ENCODE results near the gene ASMTL. TPM values are rescaled to one million over a fixed set of nuclear protein-coding genes. Genes with fewer than 3 reads are reported as not detected.
"Not testable (repeated sequence)": the region's sequence is repeated elsewhere in the genome, so short reads cannot be mapped to it uniquely, and the experiment has no call there.

The ASMTL gene
- total and polyA plus RNA-seq, 3 experiments from 2014 or later, result 26.1 to 47.9 (median 26.5) TPM

- Histone ChIP-seq H3K4me3 (ENCODE audit: low read length) (no peak overlapping the region), H3K4me1 (ENCODE audit: insufficient read depth, low read length) (no peaks in the 10 kb centered on the region), H3K36me3 (ENCODE audit: insufficient read depth, low read length) (peaks cover 10% of the 10 kb centered on the region), H3K27ac (ENCODE audit: low read depth, low read length) (no peak overlapping the region), H3K27me3 (ENCODE audit: insufficient read depth, low read length, poor library complexity, severe bottlenecking) (no peaks in the 10 kb centered on the region), H3K9me3 (ENCODE audit: low read length) (no peaks in the 10 kb centered on the region)
- H3K4me1 Mint-ChIP-seq, result no peaks in the 10 kb centered on the region
- ChIA-PET POLR2A (no interaction called here), CTCF (no interaction called here)
- no peak overlapping the region for H3K27ac Mint-ChIP-seq
- H3K9me3 Mint-ChIP-seq, result no peaks in the 10 kb centered on the region
- no peak overlapping the region for H3K4me3 Mint-ChIP-seq
- H3K27me3 Mint-ChIP-seq, result no peaks in the 10 kb centered on the region
- peaks cover 12 to 40% (median 19%) of the 10 kb centered on the region in 3 donors for H3K36me3 Mint-ChIP-seq
- DNase-seq, result no peak
These were observed 41.4 kb downstream of the ASMTL start for GRCh38 chrX:1411326-1411725.

DNA sequence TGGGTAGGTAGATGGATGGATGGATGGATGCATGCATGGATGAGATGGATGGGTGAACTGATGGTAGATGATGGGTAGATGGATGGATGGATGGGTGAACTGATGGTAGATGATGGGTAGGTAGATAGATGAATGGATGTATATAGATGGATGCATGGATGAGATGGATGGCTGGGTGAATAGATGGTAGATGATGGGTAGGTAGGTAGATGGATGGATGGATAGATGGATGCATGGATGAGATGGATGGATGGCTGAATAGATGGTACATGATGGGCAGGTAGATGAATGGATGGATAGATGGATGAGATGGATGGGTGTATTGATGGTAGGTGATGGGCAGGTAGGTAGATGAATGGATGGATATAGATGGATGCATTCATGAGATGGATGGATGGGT is 45.7 kb downstream of the ASMTL start:
- no peak overlapping the region for H3K27ac ChIP-seq (ENCODE audit: low read depth, low read length)
- no peak overlapping the region for H3K4me3 Mint-ChIP-seq
- no peaks in the 10 kb centered on the region for H3K27me3 ChIP-seq (ENCODE audit: insufficient read depth, low read length, poor library complexity, severe bottlenecking)
- no peak overlapping the region for H3K4me3 ChIP-seq (ENCODE audit: low read length)
- no peaks in the 10 kb centered on the region for H3K9me3 Mint-ChIP-seq
- no peaks in the 10 kb centered on the region for H3K9me3 ChIP-seq (ENCODE audit: low read length)
- peaks cover 2 to 13% (median 7%) of the 10 kb centered on the region in 3 donors for H3K36me3 Mint-ChIP-seq
- CTCF ChIA-PET, result no interaction called here
- H3K4me1 ChIP-seq (ENCODE audit: insufficient read depth, low read length), result no peaks in the 10 kb centered on the region
- H3K27ac Mint-ChIP-seq, result no peak overlapping the region
- peaks cover 43% of the 10 kb centered on the region for H3K36me3 ChIP-seq (ENCODE audit: insufficient read depth, low read length)
- DNase-seq, result no peak
- POLR2A ChIA-PET, result no interaction called here
- H3K27me3 Mint-ChIP-seq, result no peaks in the 10 kb centered on the region
- no peaks in the 10 kb centered on the region for H3K4me1 Mint-ChIP-seq

DNA sequence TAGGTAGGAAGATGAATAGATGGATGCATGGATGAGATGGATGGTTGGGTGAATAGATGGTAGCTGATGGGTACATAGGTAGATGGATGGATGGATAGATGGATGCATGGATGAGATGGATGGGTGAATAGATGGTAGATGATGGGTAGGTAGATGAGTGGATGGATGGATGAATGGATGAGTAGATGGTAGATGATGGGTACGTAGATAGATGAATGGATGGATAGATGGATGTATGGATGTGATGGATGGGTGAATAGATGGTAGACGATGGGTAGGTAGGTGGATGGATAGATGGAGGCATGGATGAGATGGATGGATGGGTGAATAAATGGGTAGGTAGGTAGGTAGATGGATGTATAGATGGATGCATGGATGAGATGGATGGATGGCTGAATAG is 46.9 kb downstream of the ASMTL start:
- H3K27ac Mint-ChIP-seq; DNase-seq; H3K4me1 ChIP-seq (ENCODE audit: insufficient read depth, low read length); CTCF ChIA-PET; H3K4me1 Mint-ChIP-seq; H3K27me3 ChIP-seq (ENCODE audit: insufficient read depth, low read length, poor library complexity, severe bottlenecking); POLR2A ChIA-PET; H3K9me3 ChIP-seq (ENCODE audit: low read length); H3K9me3 Mint-ChIP-seq; H3K4me3 Mint-ChIP-seq; H3K27ac ChIP-seq (ENCODE audit: low read depth, low read length); H3K27me3 Mint-ChIP-seq; H3K4me3 ChIP-seq (ENCODE audit: low read length); H3K36me3 Mint-ChIP-seq: not testable (repeated sequence)
- peaks cover 43% of the 10 kb centered on the region for H3K36me3 ChIP-seq (ENCODE audit: insufficient read depth, low read length)

- POLR2A ChIA-PET, result not testable (repeated sequence)
These were observed 48.8 kb downstream of the ASMTL start for GRCh38 chrX:1403867-1404266.

DNA sequence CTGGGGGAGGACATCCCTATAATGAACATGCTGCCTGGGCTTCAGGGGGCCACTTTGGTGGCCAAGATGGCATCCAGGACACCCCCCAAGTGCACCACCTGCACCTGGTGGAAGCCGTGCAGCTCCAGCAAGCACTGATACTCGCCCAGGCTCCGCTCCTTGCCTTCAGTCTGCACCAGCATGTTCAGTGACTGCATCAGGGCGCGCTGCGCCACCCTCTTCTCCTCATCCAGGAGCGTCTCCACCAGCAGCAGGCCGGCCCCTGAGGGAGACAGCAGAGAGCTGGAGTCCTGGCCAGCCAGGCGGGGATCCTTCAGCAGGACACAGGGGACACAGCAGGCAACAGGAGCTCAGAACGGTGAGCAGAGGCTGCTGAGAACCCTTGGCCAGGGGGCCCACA is 49.5 kb downstream of the ASMTL start:
- Histone ChIP-seq H3K36me3 (ENCODE audit: insufficient read depth, low read length) (peaks cover 43% of the 10 kb centered on the region), H3K9me3 (ENCODE audit: low read length) (no peaks in the 10 kb centered on the region)

More at GRCh38 chrX:1403867-1404266, 48.8 kb downstream of the ASMTL start:
- peaks cover 0 to 13% (median 0%) of the 10 kb centered on the region in 3 donors for H3K36me3 Mint-ChIP-seq
- H3K9me3 ChIP-seq (ENCODE audit: low read length); CTCF ChIA-PET; H3K27me3 ChIP-seq (ENCODE audit: insufficient read depth, low read length, poor library complexity, severe bottlenecking); H3K9me3 Mint-ChIP-seq; H3K4me3 ChIP-seq (ENCODE audit: low read length); H3K4me3 Mint-ChIP-seq; H3K4me1 Mint-ChIP-seq; DNase-seq; H3K27ac ChIP-seq (ENCODE audit: low read depth, low read length); H3K27ac Mint-ChIP-seq; H3K27me3 Mint-ChIP-seq; H3K4me1 ChIP-seq (ENCODE audit: insufficient read depth, low read length): not testable (repeated sequence)
- H3K36me3 ChIP-seq (ENCODE audit: insufficient read depth, low read length), result peaks cover 43% of the 10 kb centered on the region

DNA sequence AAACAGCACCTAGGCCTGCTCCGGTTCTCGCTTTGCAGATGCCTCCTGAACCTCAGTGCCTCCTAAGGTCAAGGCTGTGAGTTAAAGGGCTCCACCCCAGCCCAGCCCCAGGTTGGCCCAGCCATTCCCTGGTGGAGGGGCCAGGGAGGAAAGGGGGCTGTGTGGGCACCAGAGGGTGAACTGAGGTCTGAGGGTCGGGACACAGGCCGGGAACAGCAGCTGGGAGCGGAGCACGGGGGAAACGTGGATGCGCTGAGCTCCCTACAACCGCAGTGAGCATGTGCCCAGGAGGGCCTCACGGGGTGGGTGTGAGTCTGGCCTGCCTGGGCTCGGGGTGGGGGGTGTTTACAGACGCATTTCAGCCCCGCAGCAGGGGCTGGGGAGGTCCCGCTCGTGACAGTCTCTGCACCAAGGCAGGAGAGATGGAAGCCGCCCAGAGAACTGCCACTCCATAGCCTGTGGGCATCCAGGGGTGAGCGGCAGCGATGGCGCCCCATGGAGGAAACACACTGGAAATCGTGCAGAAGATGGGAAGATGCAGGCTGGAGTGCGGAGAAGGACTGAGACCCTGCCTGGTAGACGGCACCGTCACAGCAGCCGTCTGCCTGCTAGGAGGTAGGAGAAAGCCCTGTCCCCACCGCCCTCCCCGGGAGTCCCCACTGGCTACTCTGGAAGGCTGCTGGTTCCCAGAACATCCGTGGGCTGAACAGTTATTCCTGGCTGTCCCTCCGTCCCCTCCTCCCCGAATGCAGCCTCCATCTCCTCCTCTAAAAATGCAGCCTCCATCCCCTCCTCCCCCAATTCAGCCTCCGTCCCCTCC is 50.9 kb downstream of the ASMTL start:
- Mint-ChIP-seq H3K4me1 (no peaks in the 10 kb centered on the region), H3K36me3 (peaks cover 0 to 17% (median 0%) of the 10 kb centered on the region in 3 donors), H3K27ac (no peak overlapping the region), H3K27me3 (no peaks in the 10 kb centered on the region), H3K4me3 (no peak overlapping the region), H3K9me3 (peaks cover 0 to 1% (median 0%) of the 10 kb centered on the region in 5 donors)
- DNase-seq, result peak in 1 of 5 donors; percentile 33
- ChIA-PET POLR2A (no interaction called here), CTCF (no interaction called here)
- Histone ChIP-seq H3K4me3 (ENCODE audit: low read length) (no peak overlapping the region), H3K27ac (ENCODE audit: low read depth, low read length) (no peak overlapping the region), H3K4me1 (ENCODE audit: insufficient read depth, low read length) (no peaks in the 10 kb centered on the region), H3K27me3 (ENCODE audit: insufficient read depth, low read length, poor library complexity, severe bottlenecking) (no peaks in the 10 kb centered on the region), H3K9me3 (ENCODE audit: low read length) (no peaks in the 10 kb centered on the region), H3K36me3 (ENCODE audit: insufficient read depth, low read length) (peaks cover 38% of the 10 kb centered on the region)

More for the DNA sequence above, 49.5 kb downstream of the ASMTL start:
- Histone ChIP-seq H3K27ac (ENCODE audit: low read depth, low read length) (no peak overlapping the region), H3K4me3 (ENCODE audit: low read length) (no peak overlapping the region), H3K4me1 (ENCODE audit: insufficient read depth, low read length) (no peaks in the 10 kb centered on the region), H3K27me3 (ENCODE audit: insufficient read depth, low read length, poor library complexity, severe bottlenecking) (no peaks in the 10 kb centered on the region)
- ChIA-PET POLR2A (no interaction called here), CTCF (no interaction called here)
- Mint-ChIP-seq H3K27ac (no peak overlapping the region), H3K4me3 (no peak overlapping the region), H3K9me3 (peaks cover 0 to 1% (median 0%) of the 10 kb centered on the region in 5 donors), H3K27me3 (no peaks in the 10 kb centered on the region), H3K36me3 (peaks cover 0 to 16% (median 0%) of the 10 kb centered on the region in 3 donors), H3K4me1 (no peaks in the 10 kb centered on the region)
- no peak for DNase-seq

GRCh38 chrX:1400742-1401471 is 51.8 kb downstream of the ASMTL start:
- no peaks in the 10 kb centered on the region for H3K27me3 ChIP-seq (ENCODE audit: insufficient read depth, low read length, poor library complexity, severe bottlenecking)
- H3K36me3 ChIP-seq (ENCODE audit: insufficient read depth, low read length), result peaks cover 29% of the 10 kb centered on the region
- Mint-ChIP-seq H3K36me3 (peaks cover 0 to 24% (median 0%) of the 10 kb centered on the region in 3 donors), H3K27ac (peak overlapping the region in 1 of 8 donors; percentile 2), H3K4me3 (peak overlapping the region in 1 of 7 donors; percentile 7), H3K4me1 (peaks cover 3 to 8% (median 4%) of the 10 kb centered on the region in 3 donors), H3K27me3 (no peaks in the 10 kb centered on the region), H3K9me3 (peaks cover 0 to 1% (median 0%) of the 10 kb centered on the region in 5 donors)
- DNase-seq, result peak in 1 of 5 donors; percentile 38
- H3K4me3 ChIP-seq (ENCODE audit: low read length), result no peak overlapping the region
- H3K9me3 ChIP-seq (ENCODE audit: low read length), result no peaks in the 10 kb centered on the region
- CTCF ChIA-PET, result no interaction called here
- H3K27ac ChIP-seq (ENCODE audit: low read depth, low read length), result no peak overlapping the region
- H3K4me1 ChIP-seq (ENCODE audit: insufficient read depth, low read length), result no peaks in the 10 kb centered on the region
- POLR2A ChIA-PET, result no interaction called here

GRCh38 chrX:1400049-1400448 is 52.7 kb downstream of the ASMTL start:
- DNase-seq, result peak in 1 of 5 donors; percentile 1
- Histone ChIP-seq H3K27me3 (ENCODE audit: insufficient read depth, low read length, poor library complexity, severe bottlenecking) (no peaks in the 10 kb centered on the region), H3K4me3 (ENCODE audit: low read length) (no peak overlapping the region), H3K27ac (ENCODE audit: low read depth, low read length) (no peak overlapping the region), H3K9me3 (ENCODE audit: low read length) (no peaks in the 10 kb centered on the region), H3K4me1 (ENCODE audit: insufficient read depth, low read length) (no peaks in the 10 kb centered on the region), H3K36me3 (ENCODE audit: insufficient read depth, low read length) (peaks cover 20% of the 10 kb centered on the region)
- ChIA-PET POLR2A (no interaction called here), CTCF (no interaction called here)
- H3K4me3 Mint-ChIP-seq, result no peak overlapping the region
- H3K27me3 Mint-ChIP-seq, result no peaks in the 10 kb centered on the region
- H3K36me3 Mint-ChIP-seq, result peaks cover 0 to 25% (median 0%) of the 10 kb centered on the region in 3 donors
- H3K9me3 Mint-ChIP-seq, result peaks cover 0 to 1% (median 0%) of the 10 kb centered on the region in 5 donors
- no peak overlapping the region for H3K27ac Mint-ChIP-seq
- H3K4me1 Mint-ChIP-seq, result peaks cover 9 to 16% (median 11%) of the 10 kb centered on the region in 3 donors

All from CD8-positive, alpha-beta memory T cell (primary cell).